Activated CD4-positive, alpha-beta T cell treated with anti-CD3 and anti-CD28 coated beads, Interleukin-2, Interleukin-6, amounts not matched to agents 100 ng/mL and 50 ng/mL, durations not matched to agents 16 hours and 8 hours (primary cell): ENCODE measurements around the gene ASB16.
A peak's percentile ranks its signal among the peaks of the same experiment; 100 is the strongest.
"Not testable (repeated sequence)": the region's sequence is repeated elsewhere in the genome, so short reads cannot be mapped to it uniquely, and the experiment has no call there.

Source experiments
- DNase-seq: peaks from one replicate; pipeline ENCODE4 v3.0.0-alpha.2; 2020

Gene ASB16, protein sequence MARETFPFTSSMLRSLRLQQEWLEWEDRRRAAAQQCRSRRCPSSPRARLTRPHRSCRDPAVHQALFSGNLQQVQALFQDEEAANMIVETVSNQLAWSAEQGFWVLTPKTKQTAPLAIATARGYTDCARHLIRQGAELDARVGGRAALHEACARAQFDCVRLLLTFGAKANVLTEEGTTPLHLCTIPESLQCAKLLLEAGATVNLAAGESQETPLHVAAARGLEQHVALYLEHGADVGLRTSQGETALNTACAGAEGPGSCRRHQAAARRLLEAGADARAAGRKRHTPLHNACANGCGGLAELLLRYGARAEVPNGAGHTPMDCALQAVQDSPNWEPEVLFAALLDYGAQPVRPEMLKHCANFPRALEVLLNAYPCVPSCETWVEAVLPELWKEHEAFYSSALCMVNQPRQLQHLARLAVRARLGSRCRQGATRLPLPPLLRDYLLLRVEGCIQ

DNA sequence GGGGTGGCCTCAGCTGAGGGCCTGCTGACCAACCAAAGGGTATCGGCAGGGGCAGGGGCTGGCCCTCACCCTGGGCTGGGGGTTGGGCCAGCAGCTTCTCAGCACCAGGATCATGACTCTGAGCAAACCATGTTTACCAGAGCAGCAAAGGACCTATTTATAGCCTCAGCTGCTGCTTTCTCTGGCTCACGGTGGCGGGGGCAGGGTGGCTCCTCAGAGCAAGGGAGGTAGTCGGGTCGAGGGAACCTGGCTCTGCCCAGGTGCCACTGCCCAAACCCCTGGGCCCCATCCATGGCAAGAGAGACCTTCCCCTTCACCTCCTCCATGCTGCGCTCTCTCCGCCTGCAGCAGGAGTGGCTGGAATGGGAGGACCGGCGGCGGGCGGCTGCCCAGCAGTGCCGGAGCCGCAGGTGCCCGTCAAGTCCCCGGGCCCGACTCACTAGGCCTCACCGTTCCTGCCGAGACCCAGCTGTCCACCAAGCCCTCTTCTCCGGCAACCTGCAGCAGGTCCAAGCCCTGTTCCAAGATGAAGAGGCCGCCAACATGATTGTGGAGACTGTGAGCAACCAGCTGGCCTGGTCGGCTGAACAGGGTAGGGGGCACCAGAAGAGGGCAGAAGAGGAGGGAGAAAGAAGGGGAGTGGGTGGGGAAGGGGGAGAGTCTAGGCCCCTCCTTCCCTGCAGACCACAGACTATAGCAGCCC is at the start of gene ASB16:
Gene ASB16 (plus strand): TSS at position 206 of the 703 bp plus-strand sequence. CDS start 86 bp downstream, at position 292.
- DNase-seq: no peak

DNA sequence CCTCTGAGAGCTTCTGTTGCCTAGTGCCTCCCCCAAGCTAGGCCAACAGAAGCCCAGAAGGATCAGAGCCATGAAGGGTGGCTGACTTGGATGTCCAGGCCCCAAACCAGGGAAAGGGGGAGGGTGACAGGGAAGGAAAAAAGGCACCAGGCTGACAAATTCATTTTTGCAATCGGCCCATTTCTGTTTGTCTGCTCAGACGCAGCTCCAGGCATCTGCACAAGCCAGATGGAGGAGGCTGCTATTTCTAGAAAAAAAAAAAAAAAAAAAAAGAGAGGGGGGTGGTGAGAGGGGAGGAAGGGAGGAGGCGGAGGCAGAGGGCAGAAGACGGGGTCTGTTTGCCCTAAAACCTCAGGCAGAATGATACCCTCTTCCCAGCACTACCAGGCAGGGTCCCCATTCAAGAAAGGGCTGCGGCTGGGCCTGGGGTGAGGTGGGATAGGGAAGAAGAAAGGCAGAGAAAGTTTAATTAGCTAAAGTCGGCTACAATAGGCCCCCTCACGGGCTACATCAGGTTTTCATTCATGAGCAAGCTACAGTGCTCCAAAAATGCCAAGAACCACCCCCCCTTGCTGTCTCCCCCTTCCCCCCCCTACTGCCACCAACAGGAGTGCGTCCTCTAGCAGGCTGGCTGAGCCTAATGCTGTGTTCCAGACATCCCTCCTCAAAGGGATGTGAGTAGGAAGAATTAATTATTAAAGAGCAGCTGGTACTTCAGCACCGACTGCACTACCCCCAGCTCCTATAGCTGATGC is 49.5 kb upstream of the ASB16 start:
- no peak for DNase-seq

DNA sequence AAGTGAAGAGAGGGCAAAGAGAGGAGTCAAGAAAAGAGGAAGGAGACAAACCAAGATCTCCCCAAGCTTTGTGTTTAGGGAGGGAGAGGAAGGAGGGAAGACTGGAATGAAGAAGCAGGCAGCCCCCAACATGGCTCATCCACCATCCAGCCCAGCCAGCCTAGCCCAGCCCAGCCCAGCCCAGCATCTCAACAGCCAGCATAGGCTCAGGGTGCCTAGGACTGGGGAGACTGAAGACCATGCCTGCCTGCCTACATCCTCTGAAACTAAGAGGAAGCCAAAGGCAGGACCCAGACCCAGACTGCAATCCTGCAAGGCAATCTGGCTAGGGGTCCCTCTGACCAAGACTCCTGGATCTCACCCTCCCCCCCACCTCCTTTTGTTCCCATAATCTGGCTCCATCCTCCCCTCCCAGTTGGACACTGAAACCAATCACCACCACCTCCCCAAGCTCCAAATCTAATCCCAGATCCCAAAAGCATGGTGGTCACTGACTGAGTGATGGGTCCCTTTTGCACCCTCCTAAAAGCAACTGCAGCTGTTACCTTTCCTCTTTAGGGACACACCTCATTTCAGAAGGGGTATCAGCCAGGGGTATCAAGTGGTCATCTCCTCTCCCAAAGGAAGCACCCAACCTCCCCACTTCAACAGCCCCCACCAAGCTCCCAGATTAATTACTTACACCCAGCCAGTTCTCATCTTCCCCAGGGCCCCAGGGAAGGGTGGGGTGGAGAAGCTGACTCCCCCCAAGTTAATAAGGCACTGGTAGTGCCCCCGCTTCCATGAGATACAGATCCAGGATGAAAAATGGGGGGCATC is 48.3 kb upstream of the ASB16 start:
- DNase-seq: no peak

DNA sequence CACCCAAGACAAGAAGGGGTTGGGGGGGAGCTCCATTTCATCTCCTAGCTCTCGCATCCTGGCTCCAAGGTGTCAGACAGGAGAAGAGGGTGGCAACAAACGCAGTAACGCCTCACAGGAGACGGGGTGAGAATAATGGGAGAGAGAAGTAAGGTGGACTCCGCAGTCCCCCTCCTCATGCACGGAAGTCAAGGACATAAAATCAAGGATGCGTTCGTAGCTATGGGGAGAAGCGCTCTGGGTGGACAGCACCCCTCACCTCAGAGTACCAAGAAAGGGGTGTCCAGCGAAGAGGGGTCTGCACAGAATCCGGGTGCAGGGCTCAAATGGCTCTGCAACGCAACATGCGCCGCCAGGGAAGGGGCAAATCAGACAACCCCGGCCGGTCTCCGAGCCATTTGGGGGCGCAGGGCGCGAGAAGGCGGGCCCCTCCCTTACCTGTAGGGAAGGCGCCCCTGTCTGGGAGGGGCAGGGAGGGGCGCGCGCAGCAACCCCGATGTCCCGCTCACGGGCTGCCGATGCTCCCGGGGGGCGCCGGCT is 47.6 kb upstream of the ASB16 start:
- DNase-seq: no peak

DNA sequence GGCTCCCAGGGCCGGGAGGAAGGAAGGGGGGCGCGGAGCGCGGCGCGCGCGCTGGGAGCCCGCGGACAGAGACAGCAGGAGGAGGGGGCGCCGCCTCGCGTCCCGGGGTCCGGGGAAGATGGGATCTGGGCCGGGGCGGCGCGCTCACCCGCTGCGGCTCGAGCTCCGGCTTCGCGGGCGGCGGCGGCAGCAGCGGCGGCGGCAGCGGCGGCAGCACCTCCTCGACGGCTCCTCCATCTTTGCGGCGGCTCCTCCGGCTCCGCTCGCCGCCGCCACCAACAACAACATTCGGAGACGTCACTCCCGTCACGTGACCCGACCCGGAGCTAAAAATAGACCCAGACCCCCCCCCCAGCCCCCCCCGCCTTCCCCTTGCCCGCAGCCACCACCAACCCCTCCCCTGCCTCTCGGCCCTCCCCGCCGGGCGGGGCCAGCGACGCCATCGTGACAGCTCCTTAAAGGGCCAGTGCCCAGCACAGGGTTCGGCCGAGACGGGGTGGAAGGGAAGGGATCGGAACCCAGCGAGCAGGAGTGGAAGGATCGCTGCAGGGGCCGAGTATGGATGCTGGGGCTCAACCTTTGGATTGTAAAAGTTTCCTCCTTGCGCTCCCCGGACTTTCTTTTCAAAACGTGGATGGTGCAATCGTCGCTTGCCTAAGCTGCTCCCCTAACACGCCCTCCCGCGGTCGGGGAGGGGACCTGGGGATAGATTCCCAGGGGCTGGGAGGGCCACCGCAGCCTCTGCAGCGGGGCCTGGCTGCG is 47.0 kb upstream of the ASB16 start, which contains the start of gene HDAC5:
Gene HDAC5 (minus strand): TSS at position 286 of the 762 bp plus-strand sequence. CDS start 6,126 bp downstream, outside the sequence.
- peak; percentile 97 for DNase-seq

DNA sequence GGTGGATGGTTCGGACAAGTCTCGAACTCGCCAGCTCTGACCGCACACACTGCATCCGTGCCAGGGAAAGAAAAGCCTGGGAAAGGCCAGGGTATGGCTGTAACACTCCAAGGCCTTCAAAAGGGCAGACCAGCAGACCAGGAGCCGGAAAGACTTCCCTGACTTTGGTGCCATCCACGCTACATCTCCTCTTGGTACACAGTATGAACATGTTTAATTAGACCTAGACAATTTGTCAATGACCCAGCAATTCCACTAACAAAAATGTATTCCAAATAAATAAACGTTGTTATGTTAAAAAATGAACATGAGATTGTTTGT is 46.4 kb upstream of the ASB16 start:
- no peak for DNase-seq

DNA sequence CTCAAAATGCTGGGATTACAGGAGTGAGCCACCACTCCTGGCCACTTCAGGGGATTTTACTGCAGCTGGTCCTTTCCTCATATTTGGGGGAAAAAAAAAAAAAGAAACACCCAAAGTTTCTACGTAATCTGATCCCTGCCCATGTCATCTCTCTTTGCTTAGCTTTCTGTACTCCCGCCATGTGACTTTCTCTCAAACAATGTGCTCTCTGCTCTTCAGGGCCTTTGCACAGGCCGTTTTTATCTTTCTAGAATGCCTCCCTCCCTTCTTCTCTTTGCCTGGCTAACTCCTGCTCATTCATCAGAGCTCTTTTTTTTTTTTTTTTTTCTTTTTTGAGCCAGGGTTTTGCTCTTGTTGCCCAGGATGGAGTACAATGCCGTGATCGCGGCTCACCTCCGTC is 42.1 kb upstream of the ASB16 start:
- no peak for DNase-seq

DNA sequence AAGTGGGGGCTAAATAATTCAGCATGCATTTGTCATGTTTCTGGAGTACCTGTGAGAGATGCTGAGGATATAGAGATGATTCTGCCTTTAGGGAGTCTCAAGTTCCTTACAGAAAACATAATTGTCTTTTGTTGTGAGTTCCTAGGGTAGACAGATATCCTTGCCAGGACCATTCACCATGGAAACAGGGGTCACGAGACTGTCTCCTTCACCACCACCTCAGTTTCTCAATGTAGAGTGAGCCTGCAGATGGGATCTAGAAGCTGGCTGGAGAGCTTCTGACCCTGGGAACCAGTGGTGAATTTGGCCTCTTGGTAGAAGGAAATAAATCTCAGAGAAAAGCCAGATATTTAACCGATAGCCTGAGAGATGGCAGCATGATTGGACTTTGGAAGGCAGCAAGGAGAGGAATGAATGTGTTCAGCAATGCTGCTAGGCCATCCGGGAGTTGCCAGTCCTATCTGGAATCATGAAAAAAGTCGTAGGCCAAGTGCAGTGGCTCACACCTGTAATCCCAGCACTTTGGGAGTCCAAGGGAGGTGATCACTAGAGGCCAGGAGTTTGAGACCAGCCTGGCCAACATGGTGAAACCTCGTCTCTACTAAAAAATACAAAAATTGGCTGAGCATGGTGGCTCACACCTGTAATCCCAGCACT is 39.7 kb upstream of the ASB16 start:
- no peak for DNase-seq

DNA sequence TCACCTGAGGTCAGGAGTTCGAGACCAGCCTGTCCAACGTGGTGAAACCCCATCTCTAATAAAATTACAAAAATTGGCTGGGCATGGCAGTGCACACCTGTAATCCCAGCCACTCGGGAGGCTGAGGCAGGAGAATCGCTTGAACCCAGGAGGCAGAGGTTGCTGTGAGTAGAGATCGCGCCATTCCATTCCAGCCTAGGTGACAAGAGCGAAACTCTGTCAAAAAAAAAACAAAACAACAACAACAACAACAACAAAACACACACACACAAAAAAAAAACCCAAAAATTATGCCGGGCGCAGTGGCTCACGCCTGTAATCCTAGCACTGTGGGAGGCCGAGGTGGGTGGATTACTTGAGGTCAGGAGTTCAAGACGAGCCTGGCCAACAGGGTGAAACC is 39.1 kb upstream of the ASB16 start:
- DNase-seq: not testable (repeated sequence)

DNA sequence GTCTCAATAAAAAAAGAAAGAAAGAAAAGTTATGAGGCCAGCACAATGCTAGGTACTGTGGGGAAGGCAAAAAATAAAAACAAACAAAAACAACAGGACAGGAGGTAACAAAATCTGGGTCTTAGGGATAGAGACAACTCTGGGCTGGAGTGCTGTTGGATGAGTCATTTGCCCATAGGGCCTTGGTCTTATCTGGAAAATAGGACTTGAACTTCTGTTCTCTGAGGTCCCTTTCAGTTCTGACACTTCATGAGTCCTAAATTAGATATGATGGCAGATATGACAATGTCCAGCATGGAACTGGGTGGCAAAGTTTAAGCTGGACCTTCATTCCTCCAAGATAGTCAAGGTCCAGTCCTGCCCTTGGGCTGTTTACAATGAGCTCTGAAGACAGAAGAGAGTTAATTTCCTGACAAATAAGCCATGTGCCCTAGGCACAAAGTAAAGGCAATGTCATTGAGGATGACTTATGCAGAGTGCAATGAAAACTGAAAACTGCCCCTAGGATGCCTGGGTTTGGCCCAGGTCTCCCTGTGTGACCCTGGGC is 38.2 kb upstream of the ASB16 start:
- DNase-seq: no peak

DNA sequence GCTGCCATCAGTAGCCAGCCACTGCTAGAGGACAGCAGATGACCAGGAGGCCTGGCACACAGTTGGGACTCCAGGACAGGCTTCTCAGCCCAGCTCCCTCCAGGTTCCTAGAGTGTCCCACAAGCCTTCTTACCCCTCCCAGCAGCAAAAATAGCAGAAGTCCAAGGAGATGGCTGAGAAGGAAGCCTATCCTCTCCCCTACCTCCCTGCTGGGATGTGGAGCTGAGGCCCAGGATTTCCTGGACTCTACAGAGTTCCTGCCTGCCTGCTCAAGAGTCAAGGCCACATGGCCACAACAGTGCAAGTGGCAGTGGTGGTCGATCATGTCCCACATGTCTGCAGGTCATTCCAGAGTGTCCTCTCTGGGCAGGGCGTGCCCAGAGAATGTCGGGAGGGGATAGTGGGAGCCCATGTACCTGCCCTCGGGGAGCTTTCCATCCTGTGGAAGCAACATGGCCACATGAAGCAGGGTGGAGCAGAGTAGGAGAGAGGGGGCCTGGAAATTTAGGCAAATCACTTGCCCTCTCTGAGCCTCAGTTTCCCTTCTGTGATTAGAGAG is 36.5 kb upstream of the ASB16 start:
- no peak for DNase-seq

DNA sequence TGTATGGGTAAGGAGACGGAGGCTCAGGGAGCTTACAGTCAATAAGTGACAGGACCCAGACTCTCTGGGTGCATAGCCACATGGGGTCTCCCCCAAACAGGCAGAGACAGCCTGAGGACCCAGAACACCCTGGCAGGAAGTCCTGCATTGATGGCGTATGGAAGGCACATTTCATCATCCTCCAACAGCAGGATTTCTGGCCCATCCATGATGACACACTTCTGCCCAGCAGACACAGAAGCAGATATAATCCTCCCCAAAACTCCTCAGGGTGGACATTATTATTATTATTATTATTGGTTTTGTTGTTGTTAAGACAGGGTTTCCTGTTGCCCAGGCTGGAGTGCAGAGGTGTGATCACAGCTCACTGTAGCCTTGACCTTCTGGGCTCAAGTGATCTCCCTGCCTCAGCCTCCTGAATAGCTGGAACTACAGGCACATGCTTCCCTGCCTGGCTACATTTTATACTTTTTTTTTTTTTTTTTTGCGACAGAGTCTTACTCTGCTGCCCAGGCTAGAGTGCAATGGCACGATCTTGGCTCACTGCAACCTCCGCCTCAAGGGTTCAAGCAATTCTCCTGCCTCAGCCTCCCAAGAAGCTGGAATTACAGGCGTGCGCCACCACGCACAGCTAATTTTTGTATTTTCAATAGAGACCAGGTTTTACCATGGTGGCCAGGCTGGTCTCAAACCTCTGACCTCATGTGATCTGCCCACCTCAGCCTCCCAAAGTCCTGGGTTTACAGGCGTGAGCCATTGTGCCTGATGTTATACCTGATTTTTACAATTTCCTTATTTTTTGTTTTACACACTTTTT is 35.5 kb upstream of the ASB16 start:
- DNase-seq: no peak

DNA sequence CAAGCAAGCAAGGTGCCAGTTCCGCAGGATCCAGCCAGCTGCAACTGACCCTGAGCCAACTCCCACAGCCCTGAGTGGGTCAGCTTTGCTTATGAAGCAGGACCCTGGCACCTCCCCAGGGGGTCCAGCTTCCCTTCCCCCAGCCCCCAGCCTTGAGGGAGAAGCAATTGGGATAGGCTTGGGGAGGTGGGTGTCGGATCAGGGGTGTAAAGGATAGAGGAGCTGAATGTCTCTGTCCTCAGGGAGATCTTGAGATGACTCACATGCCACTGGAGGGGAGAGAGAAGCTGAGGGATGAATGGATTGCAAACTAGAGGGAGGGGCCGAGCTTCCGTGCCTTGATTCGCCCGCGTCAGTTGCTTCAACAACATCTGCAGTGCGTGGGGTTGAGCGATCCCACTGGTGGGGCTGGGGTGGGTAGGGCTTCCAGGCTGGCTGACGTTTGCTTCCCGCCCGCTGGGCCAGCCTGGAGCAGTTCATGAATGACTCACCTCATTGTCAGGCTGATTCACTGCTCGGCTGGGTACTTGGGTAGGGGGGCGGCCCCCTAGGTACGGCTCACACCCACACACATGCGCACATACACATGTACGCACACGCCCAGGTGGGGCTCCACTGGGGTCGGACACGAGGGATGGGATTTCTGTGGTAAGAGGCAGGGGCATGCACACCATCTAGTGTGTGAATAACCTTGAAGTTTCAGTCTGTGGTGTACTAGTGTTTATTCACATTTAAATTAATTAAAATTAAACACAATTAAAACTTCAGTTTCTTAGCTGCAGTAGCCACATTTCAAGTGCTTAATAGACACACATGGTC is 32.4 kb upstream of the ASB16 start:
- peak; percentile 78 for DNase-seq

DNA sequence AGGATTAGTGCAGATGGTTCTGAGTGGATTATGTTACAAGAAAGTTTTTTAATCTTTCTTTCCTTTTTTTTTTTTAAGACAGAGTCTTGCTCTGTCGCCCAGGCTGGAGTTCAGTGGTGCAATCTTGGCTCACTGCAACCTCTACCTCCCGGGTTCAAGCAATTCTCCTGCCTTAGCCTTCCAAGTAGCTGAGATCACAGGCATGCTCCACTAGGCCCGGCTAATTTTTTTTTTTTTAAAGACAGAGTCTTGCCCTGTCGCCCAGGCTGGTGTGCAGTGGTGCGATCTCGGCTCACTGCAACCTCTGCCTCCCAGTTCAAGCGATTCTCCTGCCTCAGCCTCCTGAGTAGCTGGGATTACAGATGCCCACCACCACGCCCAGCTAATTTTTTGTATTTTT is 26.6 kb upstream of the ASB16 start:
- DNase-seq: not testable (repeated sequence)

DNA sequence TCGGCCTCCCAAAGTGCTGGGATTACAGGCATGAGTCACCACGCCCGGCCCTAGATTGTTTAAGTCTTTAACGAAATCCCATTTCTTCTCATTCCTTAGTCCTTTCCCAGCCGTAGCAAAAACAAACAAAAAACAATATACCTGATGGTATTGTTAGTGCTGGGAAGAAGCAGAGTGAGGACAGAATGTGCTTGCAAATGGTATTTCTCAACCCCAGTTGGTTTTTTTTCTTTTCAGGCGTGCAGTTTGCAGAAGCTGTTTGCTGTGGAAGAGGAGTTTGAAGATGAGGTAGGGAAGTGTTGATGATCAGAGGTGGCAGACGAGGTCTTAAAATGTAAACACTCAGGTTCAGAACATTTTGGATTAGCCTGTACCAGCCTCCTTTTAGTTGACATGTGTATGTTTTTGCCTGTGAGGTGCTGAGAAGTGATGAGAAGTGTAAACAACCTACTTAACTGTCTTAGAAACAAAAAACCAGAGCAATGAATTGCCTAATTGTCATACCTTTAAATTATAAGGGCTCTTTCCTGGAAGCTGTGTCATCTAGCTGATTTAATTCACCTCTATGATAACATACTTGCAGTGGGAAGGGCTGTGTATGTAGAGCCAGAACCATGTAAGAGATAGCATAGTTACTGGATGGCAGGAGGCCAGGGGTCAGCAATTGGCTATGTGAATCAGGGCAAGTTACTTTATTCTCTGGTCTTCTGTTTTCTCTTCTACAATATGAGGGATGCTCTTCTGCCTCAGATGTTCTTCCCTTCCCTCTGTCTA is 25.4 kb upstream of the ASB16 start:
- no peak for DNase-seq

DNA sequence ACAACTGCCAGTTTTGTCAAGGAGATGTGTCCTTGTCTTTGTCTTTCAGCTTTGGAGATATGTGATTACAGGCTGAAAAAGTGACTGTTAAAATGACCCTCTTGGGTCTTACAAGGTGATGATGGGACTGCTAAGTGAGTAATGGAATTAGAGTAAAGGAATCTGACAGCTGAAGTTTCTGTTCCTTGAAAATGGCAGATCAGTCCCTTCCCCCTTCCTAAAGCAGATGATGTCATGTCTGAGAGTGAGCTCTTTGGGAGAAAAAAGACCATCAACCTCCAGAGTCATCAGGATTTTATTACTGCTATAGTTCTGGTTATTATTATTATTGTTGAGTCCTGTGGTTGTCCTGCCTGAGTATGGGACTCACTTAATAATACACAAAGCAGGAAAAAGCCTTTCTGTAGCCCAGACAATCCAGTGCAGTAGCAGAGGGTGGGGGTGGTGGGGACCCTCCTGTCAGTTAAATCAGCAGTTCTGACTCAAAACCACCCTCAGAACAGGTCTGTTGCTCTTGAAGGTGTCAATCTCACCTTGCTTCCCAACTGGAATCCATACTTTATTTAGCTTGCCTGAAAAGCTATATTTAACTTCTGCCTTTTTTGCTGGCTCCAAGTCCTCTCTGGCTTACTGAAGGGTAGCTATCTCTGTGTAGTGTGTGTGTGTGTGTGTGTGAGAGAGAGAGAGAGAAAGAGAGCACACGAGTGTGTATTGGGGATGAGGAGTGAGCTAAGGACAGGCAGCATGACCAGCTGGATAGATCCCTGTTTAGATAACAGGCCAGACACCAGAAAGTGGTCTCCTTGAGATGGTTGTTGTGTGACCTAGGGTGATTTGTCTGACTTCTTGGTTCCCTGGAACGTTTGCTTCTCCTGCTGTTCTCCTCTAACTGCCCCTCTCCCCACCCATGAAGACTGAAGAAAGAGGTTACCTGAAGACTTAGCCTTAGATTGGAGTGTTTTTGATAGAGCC is 23.8 kb upstream of the ASB16 start:
- no peak for DNase-seq
